ENCODE data around the gene SNRNP25. TPM values are rescaled to one million over a fixed set of nuclear protein-coding genes. Genes with fewer than 3 reads are reported as not detected.
"Not testable (repeated sequence)": the region's sequence is repeated elsewhere in the genome, so short reads cannot be mapped to it uniquely, and the experiment has no call there.

Gene SNRNP25
- polyA plus RNA-seq (ENCODE audit: insufficient read length in 10 of 10) = 10 to 100 TPM; 20.6 to 31.2 (median 27.0) TPM
- long read RNA-seq, donor 1, transcript SNRNP25-201 (5 exons, 1,905 nt) = major isoform, 9 of 10 reads
- long read RNA-seq, donor 1, partial matches to known transcripts = 0 of 10 reads
- long read RNA-seq, donor 1, other reads (novel, unspliced or antisense) = 0 of 10 reads
- long read RNA-seq, donor 2, transcript SNRNP25-201 (5 exons, 1,905 nt) = major isoform, 9 of 9 reads
- long read RNA-seq, donor 2, partial matches to known transcripts = 0 of 9 reads
- long read RNA-seq, donor 2, other reads (novel, unspliced or antisense) = 0 of 9 reads
- long read RNA-seq, donor 3 = 0 reads
- long read RNA-seq, donor 4, transcript SNRNP25-201 (5 exons, 1,905 nt) = major isoform, 7 of 7 reads
- long read RNA-seq, donor 4, partial matches to known transcripts = 0 of 7 reads
- long read RNA-seq, donor 4, other reads (novel, unspliced or antisense) = 0 of 7 reads
- long read RNA-seq, donor 5, transcript SNRNP25-201 (5 exons, 1,905 nt) = major isoform, 24 of 26 reads
- long read RNA-seq, donor 5, partial matches to known transcripts = 0 of 26 reads
- long read RNA-seq, donor 5, other reads (novel, unspliced or antisense) = 0 of 26 reads
- long read RNA-seq, donor 6, transcript SNRNP25-201 (5 exons, 1,905 nt) = major isoform, 9 of 10 reads
- long read RNA-seq, donor 6, partial matches to known transcripts = 0 of 10 reads
- long read RNA-seq, donor 6, other reads (novel, unspliced or antisense) = 0 of 10 reads
- long read RNA-seq, donor 7, transcript SNRNP25-201 (5 exons, 1,905 nt) = major isoform, 10 of 11 reads
- long read RNA-seq, donor 7, partial matches to known transcripts = 0 of 11 reads
- long read RNA-seq, donor 7, other reads (novel, unspliced or antisense) = 0 of 11 reads
- long read RNA-seq, donor 8, transcript SNRNP25-201 (5 exons, 1,905 nt) = major isoform, 6 of 6 reads
- long read RNA-seq, donor 8, partial matches to known transcripts = 0 of 6 reads
- long read RNA-seq, donor 8, other reads (novel, unspliced or antisense) = 0 of 6 reads
- long read RNA-seq, donor 9, partial matches to known transcripts = 0 of 2 reads
- long read RNA-seq, donor 9, other reads (novel, unspliced or antisense) = 0 of 2 reads

- peak; percentile 97 to 99 (median 98) for DNase-seq
These were observed at the start of gene SNRNP25, which contains the start of gene POLR3K for GRCh38 chr16:53346-54236. TSS of gene SNRNP25 (plus strand) at chr16:53828. CDS start at chr16:54017, 189 bp downstream. TSS of gene POLR3K (minus strand) at chr16:53608. CDS start at chr16:53586, 22 bp downstream.

- peak in 2 of 3 donors; percentile 25 to 59 for DNase-seq
These were observed 43.5 kb upstream of the SNRNP25 start for GRCh38 chr16:9903-10665.

DNA sequence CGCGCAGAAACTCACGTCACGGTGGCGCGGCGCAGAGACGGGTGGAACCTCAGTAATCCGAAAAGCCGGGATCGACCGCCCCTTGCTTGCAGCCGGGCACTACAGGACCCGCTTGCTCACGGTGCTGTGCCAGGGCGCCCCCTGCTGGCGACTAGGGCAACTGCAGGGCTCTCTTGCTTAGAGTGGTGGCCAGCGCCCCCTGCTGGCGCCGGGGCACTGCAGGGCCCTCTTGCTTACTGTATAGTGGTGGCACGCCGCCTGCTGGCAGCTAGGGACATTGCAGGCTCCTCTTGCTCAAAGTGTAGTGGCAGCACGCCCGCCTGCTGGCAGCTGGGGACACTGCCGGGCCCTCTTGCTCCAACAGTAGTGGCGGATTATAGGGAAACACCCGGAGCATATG, 42.9 kb upstream of the SNRNP25 start:
- not testable (repeated sequence) for DNase-seq

GRCh38 chr16:17062-17765, 36.4 kb upstream of the SNRNP25 start:
- not testable (repeated sequence) for DNase-seq

GRCh38 chr16:20886-21285, 32.7 kb upstream of the SNRNP25 start:
- not testable (repeated sequence) for DNase-seq

DNA sequence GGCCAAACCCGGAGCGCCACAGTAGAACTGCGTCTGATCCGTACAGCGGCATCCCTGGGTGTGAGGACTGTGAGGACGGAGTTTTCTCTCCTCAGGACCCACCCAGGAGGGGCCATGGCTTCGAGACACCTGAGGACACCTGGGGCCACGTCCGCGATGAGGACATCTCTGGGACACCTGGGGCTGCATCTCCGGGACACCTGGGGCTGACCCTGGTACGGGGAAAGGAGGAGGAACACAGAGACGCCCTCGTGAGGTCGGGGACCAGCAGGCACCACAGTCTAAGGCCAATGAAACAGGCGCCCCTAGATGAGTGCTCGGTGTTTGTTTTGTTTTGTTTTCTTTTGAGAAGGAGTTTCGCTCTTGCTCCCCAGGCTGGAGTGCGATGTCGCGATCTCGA, 29.5 kb upstream of the SNRNP25 start:
- not testable (repeated sequence) for DNase-seq

DNA sequence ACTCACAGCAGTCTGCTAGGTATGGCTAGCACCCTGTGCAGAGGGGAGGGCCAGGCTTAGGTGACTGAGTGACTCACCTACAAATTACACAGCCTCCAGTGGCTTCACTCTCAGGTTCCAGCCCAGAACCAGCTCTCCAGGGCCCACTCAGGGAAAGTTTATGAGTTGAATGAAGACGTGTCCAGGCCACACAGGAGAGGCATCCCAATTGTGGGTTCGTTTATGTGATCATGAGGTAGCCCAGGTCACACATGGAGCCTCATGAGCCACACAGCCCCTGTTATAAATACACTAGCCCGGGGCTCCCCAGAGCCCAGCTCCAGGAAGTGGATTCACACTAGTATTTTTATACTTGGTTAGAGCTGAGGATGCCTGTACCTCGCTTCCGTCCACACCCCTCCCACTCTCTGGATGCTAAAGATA, 27.7 kb upstream of the SNRNP25 start:
- not testable (repeated sequence) for DNase-seq

- not testable (repeated sequence) for DNase-seq
These were observed 23.0 kb upstream of the SNRNP25 start for GRCh38 chr16:30627-31026.

DNA sequence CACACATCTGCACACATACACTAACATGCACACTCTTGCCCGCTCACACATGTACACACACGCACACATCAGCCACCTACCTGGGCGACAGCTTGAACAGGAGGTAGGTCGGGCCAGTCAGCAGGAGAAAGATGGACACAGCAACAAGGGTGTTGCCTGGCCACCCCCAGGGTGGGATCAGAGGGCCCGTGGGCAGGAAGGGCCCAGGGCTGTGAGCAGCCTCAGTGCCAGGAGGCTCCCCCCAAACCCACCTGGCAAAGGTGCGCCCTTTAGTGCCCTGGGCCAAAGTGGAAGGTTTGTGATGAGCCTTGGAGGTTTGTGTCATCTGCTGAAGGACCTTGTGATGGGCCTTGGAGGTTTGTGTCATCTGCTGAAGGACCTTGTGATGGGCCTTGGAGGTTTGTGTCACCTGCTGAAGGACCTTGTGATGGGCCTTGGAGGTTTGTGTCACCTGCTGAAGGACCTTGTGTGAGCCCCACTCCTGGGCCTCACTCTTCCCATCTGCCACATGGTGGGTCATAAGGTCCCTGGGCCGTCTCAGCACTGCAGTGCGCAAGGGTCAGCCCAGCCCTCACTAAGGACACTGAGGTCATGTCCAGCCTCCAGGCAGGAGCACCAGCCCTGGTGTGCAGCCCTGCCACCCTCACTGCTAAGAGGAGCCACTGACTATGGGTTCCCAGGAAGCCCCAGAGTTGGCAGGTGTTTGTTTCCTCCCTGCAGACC, 20.3 kb upstream of the SNRNP25 start:
- DNase-seq = not testable (repeated sequence)

- DNase-seq = no peak
These were observed 19.6 kb upstream of the SNRNP25 start for GRCh38 chr16:33877-34647.

- no peak for DNase-seq
These were observed 19.0 kb upstream of the SNRNP25 start for GRCh38 chr16:34648-34987.

DNA sequence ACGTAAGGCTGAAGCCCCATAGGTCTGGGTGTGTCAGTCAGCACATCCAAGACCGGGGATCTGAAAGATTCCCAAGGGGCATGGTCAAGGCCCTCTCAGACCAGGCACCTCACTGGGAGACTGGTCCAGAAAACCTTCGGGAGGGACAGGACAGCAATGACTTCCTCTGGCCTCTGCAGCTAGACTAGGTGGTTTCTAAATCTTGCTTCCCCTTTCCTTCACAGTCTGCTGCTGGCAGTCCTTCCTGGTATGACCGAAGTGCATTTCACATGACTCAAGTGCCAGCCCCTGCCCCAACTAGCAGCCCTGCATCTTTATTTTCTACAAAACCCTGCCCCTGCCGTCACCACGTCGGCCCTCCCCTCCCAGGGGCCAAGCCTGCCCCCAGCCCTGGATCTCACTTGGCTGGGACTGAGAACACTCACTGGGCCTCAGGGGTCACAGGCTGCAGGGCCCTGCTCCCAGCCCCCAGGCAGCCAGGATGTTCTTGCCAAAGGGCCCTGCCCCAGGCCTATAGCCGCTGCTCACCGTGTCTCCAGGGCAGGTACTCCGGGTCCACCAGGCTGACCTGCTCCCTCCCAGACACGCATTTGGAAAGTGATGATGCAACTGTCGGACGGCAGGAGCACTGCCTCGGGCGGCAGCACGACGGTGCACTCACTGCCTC, 18.5 kb upstream of the SNRNP25 start:
- DNase-seq = no peak

GRCh38 chr16:35678-36305, 17.8 kb upstream of the SNRNP25 start:
- no peak for DNase-seq

DNA sequence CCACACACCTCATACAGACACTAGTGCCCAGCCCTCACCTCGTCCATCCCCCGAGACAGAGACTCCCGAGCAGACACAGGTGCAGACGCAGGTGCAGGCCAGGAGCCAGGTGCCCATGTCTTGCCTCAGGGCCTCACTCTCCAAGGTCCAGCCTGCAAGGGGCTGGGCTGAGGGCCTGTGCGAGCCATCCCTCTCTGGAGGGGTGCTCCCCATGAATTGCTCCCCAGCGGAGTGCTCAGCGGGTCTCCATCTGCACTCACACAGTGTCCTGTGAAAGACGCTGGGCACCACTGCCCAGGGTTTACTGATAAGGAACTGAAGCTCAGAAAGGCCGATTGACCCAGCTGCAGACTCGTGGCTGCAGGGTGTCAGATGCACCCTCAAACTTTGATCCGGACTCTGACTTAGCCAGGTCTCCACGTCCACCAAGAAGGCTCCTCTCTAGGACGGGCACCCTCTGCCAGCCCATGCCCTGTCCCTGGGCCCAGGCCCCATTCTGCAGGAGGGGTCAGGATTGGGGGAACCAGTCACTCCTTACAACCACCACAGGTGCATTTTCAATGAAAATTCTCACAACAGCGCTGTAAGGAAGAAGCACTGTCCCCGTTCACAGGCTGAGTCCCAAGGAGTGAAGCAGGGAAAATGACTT, 17.2 kb upstream of the SNRNP25 start:
- DNase-seq = no peak

DNA sequence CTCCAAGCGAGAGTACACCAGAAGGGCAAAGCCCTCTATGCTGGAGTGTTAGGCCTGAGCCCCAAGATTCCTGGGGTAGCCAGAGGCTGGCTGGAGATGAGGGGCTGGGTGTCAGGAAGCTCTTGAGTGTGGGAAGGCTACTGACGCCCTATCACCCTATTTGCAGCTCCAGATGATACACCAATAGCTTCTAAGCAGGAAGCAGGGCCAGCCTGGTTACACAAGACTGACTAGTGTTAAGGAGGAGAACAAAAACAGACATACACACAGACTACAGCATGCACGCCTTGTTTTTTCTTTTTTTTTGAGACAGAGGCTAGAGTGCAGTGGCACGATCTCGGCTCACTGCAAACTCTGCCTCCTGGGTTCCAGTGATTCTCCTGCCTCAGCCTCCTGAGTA, 16.1 kb upstream of the SNRNP25 start:
- DNase-seq = no peak

DNA sequence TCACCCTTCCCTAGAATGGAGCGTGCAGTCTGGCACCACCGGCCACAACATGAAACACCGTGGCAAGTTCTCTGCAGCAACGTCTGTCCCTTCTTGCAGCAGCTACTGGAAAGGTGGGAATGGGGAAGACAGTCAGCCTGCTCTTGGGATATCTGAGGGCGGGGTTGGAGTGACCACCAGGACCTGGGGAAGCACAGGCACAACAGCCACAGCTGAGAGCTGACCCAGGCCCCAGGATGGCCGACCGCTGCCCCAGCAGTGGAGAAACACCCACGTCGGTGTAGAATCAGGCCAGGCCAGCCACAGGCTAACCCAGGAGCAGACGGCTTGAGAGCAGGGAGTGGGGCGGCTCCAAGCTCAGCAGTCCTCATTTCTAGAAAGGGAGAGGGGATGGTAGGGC, 15.4 kb upstream of the SNRNP25 start:
- DNase-seq = not testable (repeated sequence)
